Measurements from ENCODE around the gene GORASP2. TPM values are rescaled to one million over a fixed set of nuclear protein-coding genes. Genes with fewer than 3 reads are reported as not detected.

The GORASP2 gene
- polyA plus RNA-seq, 4 donors: 32.7 to 67.2 (median 44.6) TPM

DNA sequence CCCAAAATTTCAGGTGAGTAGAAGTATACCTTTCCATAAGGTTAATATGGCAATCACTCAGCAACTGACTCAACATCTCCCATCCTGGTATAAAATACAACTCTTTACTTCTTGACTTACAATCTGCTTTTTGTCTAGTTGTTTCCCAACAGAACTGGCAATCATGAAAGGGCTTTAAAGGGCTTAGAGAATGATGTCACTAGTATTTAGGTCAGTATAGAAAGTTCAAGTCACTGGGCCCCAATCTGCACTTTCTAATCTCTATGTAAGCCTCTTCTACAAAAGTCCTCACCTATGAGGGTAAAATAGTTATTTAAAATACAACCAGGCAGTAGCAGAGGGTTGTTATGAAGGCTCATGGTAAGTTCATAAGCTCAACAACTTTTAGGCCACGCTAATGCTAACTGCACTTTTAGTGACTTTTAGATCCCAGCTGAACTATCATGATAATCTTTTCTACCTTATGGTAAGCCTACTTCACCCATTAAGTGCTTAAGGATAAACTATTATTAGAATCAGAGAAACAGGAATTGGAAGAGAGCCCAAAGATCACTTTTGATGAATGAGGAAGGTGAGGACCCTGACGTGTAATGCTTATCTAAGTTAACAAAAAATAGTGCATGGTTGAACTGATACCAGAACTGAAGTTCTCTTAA lies 79.6 kb downstream of the GORASP2 start:
- Histone ChIP-seq H3K27me3 (ENCODE audit: control insufficient read depth in 3 of 3, insufficient read depth in 3 of 3, low read length in 3 of 3) (no peaks in the 10 kb centered on the region), H3K27ac (ENCODE audit: low read depth in 1 of 3, low read length in 2 of 3) (no peak overlapping the region), H3K36me3 (ENCODE audit: control insufficient read depth in 3 of 3, insufficient read depth in 2 of 3, low read depth in 1 of 3, low read length in 3 of 3) (peaks cover 4 to 17% (median 5%) of the 10 kb centered on the region in 3 donors), H3K4me3 (ENCODE audit: low read depth in 1 of 3, low read length in 3 of 3) (no peak overlapping the region), H3K4me1 (ENCODE audit: control insufficient read depth in 3 of 3, insufficient read depth in 2 of 3, low read depth in 1 of 3, low read length in 2 of 3) (no peaks in the 10 kb centered on the region), H3K9me3 (ENCODE audit: control insufficient read depth in 2 of 2, insufficient read depth in 1 of 2, low read depth in 1 of 2, low read length in 1 of 2) (no peaks in the 10 kb centered on the region)
- 66 to 70% (median 69%) methylated on average over 2 of the region's 2 CpGs for WGBS, 3 donors
- DNase-seq (no peak), FAIRE-seq (no peak)

DNA sequence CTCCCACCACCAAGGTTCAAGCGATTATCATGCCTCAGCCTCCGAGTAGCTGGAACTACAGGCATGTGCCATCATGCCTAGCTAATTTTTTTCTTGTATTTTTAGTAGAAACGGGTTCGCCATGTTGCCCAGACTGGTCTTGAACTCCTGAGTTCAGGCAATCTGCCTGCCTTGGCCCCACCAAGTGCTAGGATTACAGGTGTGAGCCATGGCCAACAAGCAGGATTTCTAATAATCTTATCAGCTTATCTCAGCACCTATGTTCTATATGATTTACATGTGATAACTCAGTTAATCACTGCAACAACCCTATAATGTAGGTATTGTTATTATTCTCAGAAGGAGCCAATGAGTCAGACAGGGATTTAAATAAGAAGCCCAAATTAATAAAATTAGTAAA lies 80.3 kb downstream of the GORASP2 start:
- H3K27me3 ChIP-seq (ENCODE audit: control insufficient read depth in 3 of 3, insufficient read depth in 3 of 3, low read length in 3 of 3): no peaks in the 10 kb centered on the region
- WGBS, 3 donors: 94 to 100% (median 98%) methylated on average over 4 of the region's 4 CpGs
- FAIRE-seq (no peak), DNase-seq (no peak)
- peaks cover 7 to 15% (median 8%) of the 10 kb centered on the region in 3 donors for H3K36me3 ChIP-seq (ENCODE audit: control insufficient read depth in 3 of 3, insufficient read depth in 2 of 3, low read depth in 1 of 3, low read length in 3 of 3)
- H3K4me1 ChIP-seq (ENCODE audit: control insufficient read depth in 3 of 3, insufficient read depth in 2 of 3, low read depth in 1 of 3, low read length in 2 of 3): no peaks in the 10 kb centered on the region
- H3K27ac ChIP-seq (ENCODE audit: low read depth in 1 of 3, low read length in 2 of 3): no peak overlapping the region
- no peak overlapping the region for H3K4me3 ChIP-seq (ENCODE audit: low read depth in 1 of 3, low read length in 3 of 3)
- no peaks in the 10 kb centered on the region for H3K9me3 ChIP-seq (ENCODE audit: control insufficient read depth in 2 of 2, insufficient read depth in 1 of 2, low read depth in 1 of 2, low read length in 1 of 2)

DNA sequence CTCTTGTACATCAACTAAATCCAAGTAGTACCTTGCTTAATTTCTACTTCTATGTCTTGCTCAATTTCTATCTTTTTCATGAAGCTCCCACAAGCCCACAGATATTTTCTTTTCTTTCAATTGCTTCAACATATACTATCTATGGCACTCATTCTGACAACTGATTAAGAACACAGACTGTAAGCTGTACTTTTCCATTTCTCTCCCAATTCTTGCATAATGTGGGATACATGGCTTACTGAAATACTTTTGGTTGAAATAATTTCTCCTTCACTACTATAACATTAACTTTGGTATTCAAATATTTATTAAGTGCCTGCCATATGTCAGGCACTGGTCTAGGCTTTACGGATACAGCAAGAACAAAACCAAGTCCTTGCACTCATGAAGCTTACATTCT lies 84.8 kb downstream of the GORASP2 start:
- no peak for FAIRE-seq
- no peaks in the 10 kb centered on the region for H3K9me3 ChIP-seq (ENCODE audit: control insufficient read depth in 2 of 2, insufficient read depth in 1 of 2, low read depth in 1 of 2, low read length in 1 of 2)

DNA sequence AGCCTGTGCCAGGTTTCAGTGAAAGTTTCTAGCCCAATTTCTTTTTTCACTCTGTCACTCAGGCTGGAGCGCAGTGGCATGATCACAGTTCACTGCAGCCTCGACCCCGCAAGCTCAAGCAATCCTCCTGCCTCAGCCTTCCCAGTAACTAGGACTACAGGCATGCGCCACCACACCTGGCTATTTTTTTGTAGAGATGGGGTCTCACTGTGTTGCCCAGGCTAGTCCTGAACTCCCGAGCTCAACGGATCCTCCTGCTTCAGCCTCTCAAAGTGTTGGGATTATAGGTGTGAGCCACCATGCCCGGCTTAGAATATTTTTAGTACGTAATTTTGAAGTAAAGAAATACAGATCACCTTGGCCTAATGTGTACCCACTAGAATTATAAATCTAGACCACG lies 87.1 kb downstream of the GORASP2 start:
- Histone ChIP-seq H3K27ac (ENCODE audit: low read depth in 1 of 3, low read length in 2 of 3) (no peak overlapping the region), H3K27me3 (ENCODE audit: control insufficient read depth in 3 of 3, insufficient read depth in 3 of 3, low read length in 3 of 3) (no peaks in the 10 kb centered on the region), H3K4me3 (ENCODE audit: low read depth in 1 of 3, low read length in 3 of 3) (no peak overlapping the region), H3K4me1 (ENCODE audit: control insufficient read depth in 3 of 3, insufficient read depth in 2 of 3, low read depth in 1 of 3, low read length in 2 of 3) (no peaks in the 10 kb centered on the region), H3K36me3 (ENCODE audit: control insufficient read depth in 3 of 3, insufficient read depth in 2 of 3, low read depth in 1 of 3, low read length in 3 of 3) (peaks cover 5 to 16% (median 7%) of the 10 kb centered on the region in 3 donors), H3K9me3 (ENCODE audit: control insufficient read depth in 2 of 2, insufficient read depth in 1 of 2, low read depth in 1 of 2, low read length in 1 of 2) (no peaks in the 10 kb centered on the region)
- no peak for DNase-seq
- FAIRE-seq: no peak
- 98% methylated on average over 9 of the region's 9 CpGs for WGBS, 3 donors

More for the DNA sequence above, 84.8 kb downstream of the GORASP2 start:
- Histone ChIP-seq H3K4me1 (ENCODE audit: control insufficient read depth in 3 of 3, insufficient read depth in 2 of 3, low read depth in 1 of 3, low read length in 2 of 3) (no peaks in the 10 kb centered on the region), H3K36me3 (ENCODE audit: control insufficient read depth in 3 of 3, insufficient read depth in 2 of 3, low read depth in 1 of 3, low read length in 3 of 3) (peaks cover 5 to 18% (median 11%) of the 10 kb centered on the region in 3 donors), H3K4me3 (ENCODE audit: low read depth in 1 of 3, low read length in 3 of 3) (no peak overlapping the region), H3K27ac (ENCODE audit: low read depth in 1 of 3, low read length in 2 of 3) (no peak overlapping the region), H3K27me3 (ENCODE audit: control insufficient read depth in 3 of 3, insufficient read depth in 3 of 3, low read length in 3 of 3) (no peaks in the 10 kb centered on the region)
- WGBS, 3 donors: 60 to 100% (median 93%) methylated on average over 1 of the region's 1 CpG
- no peak for DNase-seq

Other genes with a start within 250 kb of the GORASP2 start
- gene SP5, start 213.9 kb upstream of the GORASP2 start, polyA plus RNA-seq: 1 to 10 TPM in 3 of 4 donors, under 1 TPM in 1; 0.54 to 5.9 (median 1.1) TPM
- gene ERICH2, start 158.9 kb upstream of the GORASP2 start, polyA plus RNA-seq: 1 to 10 TPM in 1 of 4 donors, under 1 TPM in 1, not detected in 2; 0.28 to 1.2 TPM
- under 1 TPM in 2 of 4 donors, not detected in 2; 0.07 to 0.21 TPM for gene GAD1, start 112.4 kb upstream of the GORASP2 start, polyA plus RNA-seq
- gene TLK1, start 231.6 kb downstream of the GORASP2 start, polyA plus RNA-seq: 10 to 100 TPM in 3 of 4 donors, 1 to 10 TPM in 1; 10.0 to 27.8 (median 11.6) TPM

Data from small intestine (tissue), 7 donors.